Ecto neural progenitor cell (in vitro differentiated cells): ENCODE measurements around the gene IQGAP2.

Experiments
- DNase-seq: peaks from one replicate; pipeline ENCODE4 v3.0.0-alpha.2; 2018; ENCODE audit warnings: low spot score

Gene IQGAP2

GRCh38 chr5:76385540-76385939, 17.5 kb upstream of the IQGAP2 start:
- no peak for DNase-seq

- DNase-seq = no peak
These were observed 16.7 kb upstream of the IQGAP2 start for GRCh38 chr5:76386360-76386759.

GRCh38 chr5:76388236-76388635, 14.8 kb upstream of the IQGAP2 start:
- no peak for DNase-seq

GRCh38 chr5:76388791-76389512, 14.1 kb upstream of the IQGAP2 start:
- no peak for DNase-seq

DNA sequence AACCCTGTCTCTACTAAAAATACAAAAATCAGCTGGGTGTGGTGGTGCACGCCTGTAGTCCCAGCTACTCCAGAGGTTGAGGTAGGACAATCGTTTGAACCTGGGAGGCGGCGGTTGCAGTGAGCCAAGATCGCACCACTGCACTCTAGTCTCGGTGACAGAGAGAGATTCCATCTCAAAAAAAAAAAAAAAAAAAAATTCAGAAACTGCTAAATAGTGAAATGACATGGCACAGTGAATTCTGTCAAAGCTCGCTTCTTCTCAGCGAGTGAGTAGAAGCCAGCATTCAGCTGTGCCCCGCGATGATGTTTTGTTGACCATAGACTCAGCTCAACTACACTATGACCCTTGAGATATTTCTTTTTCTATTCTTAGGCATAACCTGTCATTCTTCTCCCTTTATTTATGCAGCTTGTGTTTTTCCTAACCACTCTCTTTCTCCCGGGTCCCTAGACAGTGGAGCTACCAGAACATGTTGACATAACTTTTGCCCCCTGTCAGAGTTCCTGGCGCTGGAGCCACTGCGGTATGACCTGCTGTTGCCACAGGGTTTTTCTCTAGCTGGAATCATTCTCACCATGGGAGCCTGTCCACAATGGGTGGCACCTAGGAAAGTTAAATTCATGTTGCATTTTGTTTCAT, 13.5 kb upstream of the IQGAP2 start:
- no peak for DNase-seq

GRCh38 chr5:76391014-76391413, 12.1 kb upstream of the IQGAP2 start:
- DNase-seq = no peak

GRCh38 chr5:76393035-76393680, 9.9 kb upstream of the IQGAP2 start:
- DNase-seq = no peak

DNA sequence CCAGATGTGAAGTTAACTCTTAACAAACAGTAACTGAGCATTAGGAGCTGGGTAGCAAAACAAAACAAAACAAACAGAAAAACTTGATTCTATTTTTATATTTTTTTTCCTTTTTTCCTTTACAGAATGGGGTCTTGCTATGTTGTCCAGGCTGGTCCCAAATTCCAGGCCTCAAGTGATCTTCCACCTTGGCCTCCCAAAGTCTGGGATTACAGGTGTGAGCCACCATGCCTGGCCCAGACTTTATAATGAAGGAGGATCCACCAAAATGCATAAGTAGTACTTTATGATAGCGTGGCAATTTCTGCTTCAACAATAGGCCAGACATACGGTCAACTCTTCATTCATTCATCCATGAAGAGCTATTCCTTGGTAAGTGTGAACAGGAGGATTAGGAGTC, 5.9 kb upstream of the IQGAP2 start:
- DNase-seq = no peak

DNA sequence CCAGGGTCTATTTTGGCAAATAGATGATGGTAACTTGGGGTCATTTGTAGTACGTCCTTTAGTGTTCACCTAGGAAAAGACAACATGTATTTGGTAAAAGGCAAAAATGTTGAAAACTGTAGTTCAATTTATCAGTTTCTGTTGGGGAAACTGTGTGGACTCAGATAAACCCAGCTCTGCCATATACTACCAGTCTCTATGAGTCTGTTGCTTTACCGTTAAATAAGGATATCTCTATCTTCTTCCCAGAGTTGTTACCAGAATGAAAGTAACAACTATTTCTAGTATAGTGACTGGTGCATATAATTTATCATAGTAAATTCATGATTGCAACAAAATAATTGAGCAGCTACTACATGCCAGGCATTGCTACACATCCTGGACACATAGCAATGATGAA, 3.8 kb upstream of the IQGAP2 start:
- no peak for DNase-seq

DNA sequence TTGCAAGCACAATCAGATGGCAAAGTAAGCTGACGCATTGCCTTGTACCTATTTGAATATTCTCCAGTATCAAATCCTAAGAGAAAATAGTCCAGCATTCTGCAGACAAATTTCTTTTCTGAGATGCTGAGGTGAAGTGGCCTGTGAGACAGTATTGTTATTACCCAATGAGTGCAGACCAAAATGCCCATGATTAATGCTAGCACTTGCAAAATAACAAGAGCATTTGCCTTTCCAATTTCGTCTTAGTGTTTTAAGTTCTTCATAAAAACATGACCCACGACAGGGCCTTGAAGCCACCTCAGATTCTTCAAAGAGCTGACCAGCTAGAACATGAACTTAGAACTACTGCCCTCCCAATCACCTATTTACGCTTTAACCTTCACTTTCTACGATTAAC, 2.6 kb upstream of the IQGAP2 start:
- no peak for DNase-seq

GRCh38 chr5:76401801-76402250, 1.3 kb upstream of the IQGAP2 start:
- no peak for DNase-seq

DNA sequence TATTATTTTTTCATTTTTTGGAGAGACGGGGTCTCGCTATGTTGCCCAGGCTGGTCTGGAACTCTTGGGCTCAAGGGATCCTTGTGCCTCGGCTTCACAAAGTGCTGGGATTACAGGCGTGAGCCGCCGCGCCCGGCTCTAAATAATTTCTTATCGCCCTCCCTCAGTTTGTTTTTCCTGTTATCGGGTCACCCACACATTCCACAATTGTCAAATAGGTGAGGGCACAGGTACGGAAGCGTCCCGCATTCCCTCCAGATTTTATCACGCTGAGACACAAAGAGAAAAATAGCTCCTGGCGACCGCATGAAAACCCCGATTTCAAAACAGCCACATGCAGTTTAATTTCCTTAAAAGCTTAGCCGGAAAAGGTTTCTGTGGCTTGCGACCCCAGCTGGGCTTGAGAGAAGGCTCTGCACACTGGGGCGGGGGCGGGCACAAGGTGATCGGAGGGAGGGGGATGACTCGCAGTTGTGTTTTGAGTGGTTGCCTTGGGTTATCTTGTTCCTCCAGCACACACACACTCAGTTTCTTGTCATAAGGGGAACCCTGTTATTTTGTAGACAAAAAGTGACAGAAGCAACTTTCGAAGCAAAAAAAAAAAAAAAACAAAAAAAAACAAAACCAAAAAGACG, 717 bp upstream of the IQGAP2 start:
- DNase-seq = peak; percentile 63

GRCh38 chr5:76403766-76404222, 709 bp downstream of the IQGAP2 start:
- DNase-seq = peak; percentile 77

GRCh38 chr5:76404223-76405211, 1.4 kb downstream of the IQGAP2 start:
- DNase-seq = no peak

- DNase-seq = no peak
These were observed 2.9 kb downstream of the IQGAP2 start for GRCh38 chr5:76406014-76406413.

DNA sequence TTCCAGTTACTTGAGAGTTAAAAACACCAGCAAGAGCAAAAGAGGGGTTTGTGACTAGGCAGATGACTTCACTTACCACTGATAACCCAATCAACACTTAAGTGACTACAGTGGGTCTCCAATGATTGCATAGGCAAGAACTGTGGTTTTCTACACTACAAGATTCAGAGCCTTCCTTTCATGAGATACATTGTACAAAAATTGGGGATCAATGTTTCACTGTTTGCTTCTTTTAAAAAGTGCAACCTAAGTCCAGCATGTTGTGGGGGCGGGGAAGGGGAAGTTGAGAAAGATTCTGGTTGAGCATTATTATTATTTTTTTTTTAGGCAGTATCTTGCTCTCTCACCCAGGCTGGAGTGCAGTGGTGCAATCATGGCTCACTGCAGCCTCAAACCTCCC, 3.6 kb downstream of the IQGAP2 start:
- no peak for DNase-seq

DNA sequence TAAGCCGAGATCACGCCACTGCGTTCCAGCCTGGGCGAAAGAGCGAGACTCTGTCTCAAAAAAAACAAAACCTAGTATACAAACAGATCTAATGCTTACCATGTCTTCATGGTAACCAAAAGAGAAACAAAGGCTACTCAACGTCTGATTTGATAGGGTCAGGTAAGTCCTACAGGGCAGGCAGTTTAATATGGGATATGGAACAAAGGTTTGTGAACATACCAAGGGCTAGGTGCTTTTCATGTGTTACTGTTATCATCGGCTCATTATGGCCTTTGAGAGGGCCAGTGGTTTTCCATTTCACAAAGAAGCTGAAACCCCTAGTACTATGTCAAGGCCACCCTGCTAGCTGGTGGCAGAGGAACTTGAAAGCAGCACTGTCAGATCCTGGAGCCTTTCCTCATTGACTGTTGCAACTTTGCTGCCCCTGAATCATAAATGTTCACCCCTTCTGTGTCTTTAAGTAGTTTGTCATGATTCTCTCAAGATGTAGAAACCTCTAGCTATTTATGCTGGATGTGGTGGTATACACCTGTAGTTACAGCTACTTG, 5.1 kb downstream of the IQGAP2 start:
- DNase-seq = no peak

- DNase-seq = no peak
These were observed 9.4 kb downstream of the IQGAP2 start for GRCh38 chr5:76412511-76412910.

GRCh38 chr5:76413746-76414145, 10.7 kb downstream of the IQGAP2 start:
- no peak for DNase-seq

DNA sequence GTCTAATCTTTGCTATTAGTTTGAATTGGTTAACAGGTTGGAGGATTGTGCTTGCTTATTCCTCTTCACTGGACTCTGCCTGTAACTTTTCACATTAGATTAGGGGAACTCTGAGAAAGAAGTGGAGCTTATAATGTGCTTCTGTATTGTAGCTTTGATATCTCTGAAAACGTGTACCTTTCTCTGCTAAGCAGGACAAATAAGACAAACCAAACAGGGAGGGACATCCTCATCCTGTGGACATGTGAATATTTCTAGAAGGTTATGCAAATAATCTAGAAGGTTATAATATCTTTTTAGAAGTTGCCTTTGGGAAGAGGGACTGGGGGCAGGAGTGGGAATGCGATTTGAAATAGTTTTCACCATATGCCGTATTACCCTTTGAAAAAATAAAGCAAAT, 11.7 kb downstream of the IQGAP2 start:
- DNase-seq = no peak

GRCh38 chr5:76415855-76416254, 12.8 kb downstream of the IQGAP2 start:
- no peak for DNase-seq
